ENCODE data around the gene C19orf25.
A peak's percentile ranks its signal among the peaks of the same experiment; 100 is the strongest.
"Not testable (repeated sequence)": the region's sequence is repeated elsewhere in the genome, so short reads cannot be mapped to it uniquely, and the experiment has no call there.

The C19orf25 gene

GRCh38 chr19:1449467-1450442 is 29.3 kb downstream of the C19orf25 start, which contains the start of gene APC2:
APC2 (plus strand) TSS chr19:1450121; CDS start chr19:1453002, 2,881 bp downstream.
- no peak for DNase-seq (ENCODE audit: low read depth)

- DNase-seq (ENCODE audit: low read depth) = no peak
These were observed 31.1 kb downstream of the C19orf25 start for GRCh38 chr19:1447944-1448343.

GRCh38 chr19:1447504-1447903 is 31.5 kb downstream of the C19orf25 start:
- no peak for DNase-seq (ENCODE audit: low read depth)

GRCh38 chr19:1446713-1447481 is 32.1 kb downstream of the C19orf25 start:
- no peak for DNase-seq (ENCODE audit: low read depth)

GRCh38 chr19:1445932-1446712 is 32.9 kb downstream of the C19orf25 start:
- DNase-seq (ENCODE audit: low read depth) = no peak

DNA sequence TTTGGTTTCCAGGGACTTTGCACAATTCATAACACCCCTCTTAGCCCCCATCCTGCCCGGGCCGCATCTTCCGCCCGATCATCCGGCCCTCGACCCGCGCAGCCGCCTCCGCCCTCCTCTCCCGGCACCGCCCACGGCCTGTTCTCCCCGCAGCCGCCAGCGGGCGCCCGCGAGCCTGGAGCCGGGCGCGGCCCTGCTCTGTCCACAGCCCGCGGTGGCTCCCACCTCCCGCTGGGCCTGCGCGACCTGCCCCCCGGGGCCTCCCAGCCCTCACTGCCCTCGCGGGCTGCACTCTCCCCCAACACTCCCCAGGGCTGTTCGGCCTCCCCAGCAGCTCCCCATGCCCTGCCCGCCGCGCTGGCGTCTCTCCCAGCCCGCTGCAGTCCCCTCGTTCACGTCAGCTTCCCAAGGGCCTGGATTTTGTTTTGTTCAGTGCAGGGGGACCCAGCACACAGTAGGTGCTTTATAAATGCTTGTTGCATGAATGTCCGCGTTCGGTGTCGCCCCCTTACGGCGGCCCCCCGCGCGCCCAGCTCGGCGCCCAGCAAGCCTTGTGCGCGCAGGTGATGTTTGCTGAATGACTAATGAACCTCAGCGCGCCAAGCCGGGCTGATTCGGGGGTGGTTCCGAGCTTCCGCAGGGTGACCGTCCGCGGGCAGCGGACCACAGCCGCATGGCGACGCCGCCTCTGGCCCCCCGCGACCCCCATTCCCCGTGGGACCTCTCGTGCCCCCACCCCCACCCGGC is 33.7 kb downstream of the C19orf25 start:
- peak; percentile 62 for DNase-seq (ENCODE audit: low read depth)

DNA sequence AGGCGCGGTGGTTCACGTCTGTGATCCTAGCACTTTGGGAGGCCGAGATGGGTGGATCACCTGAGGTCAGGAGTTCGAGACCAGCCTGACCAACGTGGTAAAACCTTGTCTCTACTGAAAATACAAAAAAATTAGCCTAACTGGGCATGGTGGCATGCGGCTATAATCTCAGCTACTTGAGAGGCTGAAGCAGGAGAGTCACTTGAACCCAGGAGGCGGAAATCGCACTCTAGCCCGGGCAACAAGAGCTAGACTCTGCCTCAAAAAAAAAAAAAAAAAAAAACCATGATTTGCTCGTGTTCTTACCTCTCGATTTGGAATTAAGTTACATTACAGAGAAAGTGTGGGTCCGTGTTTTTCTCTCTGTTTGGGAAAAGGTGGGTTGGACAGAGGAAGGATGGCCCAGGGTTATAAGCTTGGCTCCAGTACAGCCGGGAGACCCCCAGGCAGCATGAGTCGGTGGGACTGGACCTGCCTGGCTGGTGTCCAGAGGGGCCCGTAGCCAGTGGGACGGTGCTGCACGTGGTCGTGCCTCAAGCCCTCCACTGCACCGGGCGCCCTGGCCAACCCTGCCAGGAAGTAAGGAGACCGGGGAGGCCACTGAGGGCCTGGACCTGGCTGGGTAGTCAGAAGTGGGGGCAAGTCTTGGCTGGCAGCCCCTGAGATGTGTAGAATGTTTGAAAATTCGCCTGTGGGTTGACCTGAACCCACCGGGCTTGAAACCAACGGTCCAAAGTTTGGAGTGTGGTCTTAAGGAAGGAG is 37.2 kb downstream of the C19orf25 start:
- DNase-seq (ENCODE audit: low read depth) = no peak

- DNase-seq (ENCODE audit: low read depth) = no peak
These were observed 38.0 kb downstream of the C19orf25 start for GRCh38 chr19:1441022-1441426.

GRCh38 chr19:1440418-1440801 is 38.6 kb downstream of the C19orf25 start:
- no peak for DNase-seq (ENCODE audit: low read depth)

DNA sequence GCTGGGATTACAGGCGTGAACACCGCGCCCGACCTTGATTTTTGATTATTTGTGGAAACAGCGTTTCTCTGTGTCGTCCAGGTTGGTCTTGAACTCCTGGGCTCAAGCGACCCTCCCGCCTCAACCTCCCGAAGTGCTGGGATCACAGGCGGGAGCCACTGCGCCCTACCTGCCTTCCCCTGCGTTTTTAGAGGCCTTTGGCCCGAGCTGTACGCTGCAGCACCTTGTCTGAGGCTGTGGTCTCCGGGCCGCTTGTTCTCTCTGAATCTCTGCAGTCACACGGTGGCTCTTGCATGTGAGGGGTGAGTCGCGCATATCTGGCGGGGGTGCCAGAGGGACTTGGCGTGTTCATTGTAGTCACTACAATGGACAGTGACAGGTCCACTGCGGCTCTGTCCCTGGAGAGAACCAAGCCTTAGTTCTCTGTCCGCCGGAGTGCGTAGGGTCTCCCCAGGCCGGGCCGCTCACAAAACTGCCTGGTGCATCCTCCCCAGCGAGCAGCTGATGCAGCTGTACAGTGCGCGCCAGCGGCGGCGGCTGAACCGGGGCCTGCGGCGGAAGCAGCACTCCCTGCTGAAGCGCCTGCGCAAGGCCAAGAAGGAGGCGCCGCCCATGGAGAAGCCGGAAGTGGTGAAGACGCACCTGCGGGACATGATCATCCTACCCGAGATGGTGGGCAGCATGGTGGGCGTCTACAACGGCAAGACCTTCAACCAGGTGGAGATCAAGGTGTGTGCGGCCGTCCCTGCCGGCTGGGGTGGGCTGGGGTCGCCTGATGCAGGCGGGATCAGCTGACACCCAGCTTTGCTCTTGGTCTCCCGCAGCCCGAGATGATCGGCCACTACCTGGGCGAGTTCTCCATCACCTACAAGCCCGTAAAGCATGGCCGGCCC is 39.2 kb downstream of the C19orf25 start:
- DNase-seq (ENCODE audit: low read depth) = not testable (repeated sequence)

- DNase-seq (ENCODE audit: low read depth) = no peak
These were observed 40.1 kb downstream of the C19orf25 start for GRCh38 chr19:1438933-1439354.

GRCh38 chr19:1438035-1438932 is 40.7 kb downstream of the C19orf25 start, which contains the start of gene RPS15:
RPS15 (plus strand) TSS chr19:1438396; CDS start chr19:1438426, 30 bp downstream.
- peak; percentile 92 for DNase-seq (ENCODE audit: low read depth)

DNA sequence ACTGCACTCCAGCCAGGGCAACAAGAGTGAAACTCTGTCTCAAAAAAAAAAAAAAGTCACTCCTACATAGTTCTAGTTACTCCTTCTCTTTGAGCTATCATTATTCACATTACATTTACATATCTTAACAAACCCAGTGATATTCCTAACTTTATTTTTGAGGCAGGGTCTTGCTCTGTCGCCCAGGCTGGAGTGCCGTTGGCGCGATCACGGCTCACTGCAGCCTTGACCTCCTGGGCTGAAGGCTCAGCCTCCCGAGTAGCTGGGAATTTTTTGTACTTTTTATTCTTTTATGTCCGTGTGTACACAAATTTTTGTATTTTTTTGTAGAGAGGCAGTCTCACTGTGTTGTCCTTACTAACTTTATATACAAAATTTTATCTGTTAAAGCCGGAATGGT is 41.4 kb downstream of the C19orf25 start:
- no peak for DNase-seq (ENCODE audit: low read depth)

GRCh38 chr19:1435378-1435989 is 43.5 kb downstream of the C19orf25 start:
- DNase-seq (ENCODE audit: low read depth) = no peak

DNA sequence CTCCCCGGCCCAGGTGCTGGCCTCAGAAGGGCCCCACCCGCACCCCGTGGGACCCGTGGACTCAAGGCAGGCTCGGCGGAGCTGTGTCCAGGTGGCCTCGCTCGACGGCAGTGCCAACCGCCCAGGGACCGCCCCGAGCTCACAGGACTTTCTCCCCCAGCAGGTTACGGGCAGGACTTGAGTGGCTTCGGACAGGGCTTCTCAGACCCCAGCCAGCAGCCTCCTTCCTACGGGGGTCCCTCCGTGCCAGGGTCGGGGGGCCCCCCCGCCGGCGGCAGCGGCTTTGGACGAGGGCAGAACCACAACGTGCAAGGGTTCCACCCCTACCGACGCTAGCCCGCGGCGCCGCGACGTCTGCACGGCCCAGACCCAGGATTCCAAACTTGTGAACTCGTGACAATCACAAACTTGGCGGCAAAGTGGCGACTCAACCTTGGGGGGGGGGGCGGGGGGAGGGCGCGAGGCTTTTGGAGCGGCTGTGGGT is 44.4 kb downstream of the C19orf25 start:
- DNase-seq (ENCODE audit: low read depth) = no peak

- DNase-seq (ENCODE audit: low read depth) = no peak
These were observed 45.0 kb downstream of the C19orf25 start for GRCh38 chr19:1434040-1434366.

GRCh38 chr19:1433119-1434039 is 45.6 kb downstream of the C19orf25 start:
- no peak for DNase-seq (ENCODE audit: low read depth)
